HEK293 (cell line): ENCODE data around the gene PCBP3.

Source experiments
- CTCF ChIA-PET: fragments of 350-600 bp; formaldehyde crosslinking; extraction: SDS; loops from one replicate; lab custom pipeline; 2021; ENCODE audit warnings: antibody characterized with exemption; lab: Yijun Ruan, JAX
- POLR2A ChIA-PET: fragments of 300-600 bp; formaldehyde crosslinking; extraction: SDS; loops from one replicate; lab custom pipeline; 2020; ENCODE audit warnings: antibody characterized with exemption, inconsistent platforms; lab: Yijun Ruan, JAX
- H3K27ac ChIP-seq: fragments of 200-500 bp; sonication (Bioruptor generic); 2 replicates; pipeline ENCODE4 v1.5.1; 2014; ENCODE audit warnings: low read depth, low read length, control low read depth, inconsistent platforms; ENCODE audit errors: extremely low read depth
- H3K36me3 ChIP-seq, 2 experiments: fragments of 200-500 bp in 1 of 2; sonication (Bioruptor generic) in 1 of 2; 1 replicate in 1 of 2; 2 replicates in 1 of 2; pipeline ENCODE4 v1.5.1; 2014 to 2017; ENCODE audit warnings: inconsistent platforms in 2 of 2, low read length in 2 of 2; ENCODE audit not compliant: control insufficient read depth in 2 of 2, insufficient read depth in 1 of 2
- H3K4me1 ChIP-seq: fragments of 200-500 bp; sonication (Bioruptor generic); 2 replicates; pipeline ENCODE4 v1.5.1; 2014; ENCODE audit warnings: mild to moderate bottlenecking, low read length, inconsistent platforms; ENCODE audit not compliant: control insufficient read depth, insufficient read depth
- H3K4me3 ChIP-seq: 2 replicates; pipeline ENCODE4 v1.5.1; 2011; ENCODE audit warnings: low read depth, mild to moderate bottlenecking, control low read depth, low read length, moderate library complexity
- H3K9me3 ChIP-seq: fragments of 200-500 bp; sonication (Bioruptor generic); 2 replicates; pipeline ENCODE4 v1.5.1; 2014; ENCODE audit warnings: low read depth, low read length, inconsistent platforms; ENCODE audit not compliant: control insufficient read depth, insufficient read depth
- PRDM1 ChIP-seq: fragments of 450-650 bp; formaldehyde crosslinking; IDR thresholded peaks from 2 replicates; pipeline ENCODE4; 2016; ENCODE audit warnings: missing biosample characterization, missing genetic modification characterization
- SCRT1 ChIP-seq: fragments of 450-650 bp; formaldehyde crosslinking; IDR thresholded peaks from 2 replicates; pipeline ENCODE4 v1.5.1; 2016; ENCODE audit warnings: missing biosample characterization, missing genetic modification characterization, borderline replicate concordance
- ZBTB17 ChIP-seq: fragments of 450-650 bp; formaldehyde crosslinking; IDR thresholded peaks from 2 replicates; pipeline ENCODE4 v1.5.1; 2016; ENCODE audit warnings: missing biosample characterization, missing genetic modification characterization
- ZBTB44 ChIP-seq: fragments of 450-650 bp; IDR thresholded peaks from 2 replicates; pipeline ENCODE4 v1.5.1; 2018; ENCODE audit warnings: missing biosample characterization, mild to moderate bottlenecking, missing genetic modification characterization
- ZBTB48 ChIP-seq: fragments of 450-650 bp; formaldehyde crosslinking; IDR thresholded peaks from 2 replicates; pipeline ENCODE4 v1.5.1; 2016; ENCODE audit warnings: missing biosample characterization, missing genetic modification characterization
- ZEB2 ChIP-seq: fragments of 450-650 bp; formaldehyde crosslinking; IDR thresholded peaks from 2 replicates; pipeline ENCODE4 v1.5.1; 2016; ENCODE audit warnings: missing biosample characterization, missing genetic modification characterization
- ZNF174 ChIP-seq: fragments of 450-650 bp; formaldehyde crosslinking; IDR thresholded peaks from 2 replicates; pipeline ENCODE4 v1.5.0; 2017; ENCODE audit warnings: missing biosample characterization, mild to moderate bottlenecking, missing genetic modification characterization
- ZNF175 ChIP-seq: fragments of 450-650 bp; formaldehyde crosslinking; IDR thresholded peaks from 2 replicates; pipeline ENCODE4 v1.5.1; 2016; ENCODE audit warnings: missing biosample characterization, missing genetic modification characterization
- ZNF184 ChIP-seq: fragments of 450-650 bp; IDR thresholded peaks from 2 replicates; pipeline ENCODE4 v1.5.1; 2018; ENCODE audit warnings: missing biosample characterization, mild to moderate bottlenecking, missing genetic modification characterization
- ZNF24 ChIP-seq: fragments of 450-650 bp; formaldehyde crosslinking; IDR thresholded peaks from 2 replicates; pipeline ENCODE4 v1.5.1; 2016; ENCODE audit warnings: missing biosample characterization, missing genetic modification characterization
- ZNF280C ChIP-seq: fragments of 450-650 bp; formaldehyde crosslinking; IDR thresholded peaks from 2 replicates; pipeline ENCODE4 v1.5.1; 2016; ENCODE audit warnings: missing biosample characterization, missing genetic modification characterization
- ZNF350 ChIP-seq: fragments of 450-650 bp; formaldehyde crosslinking; IDR thresholded peaks from 2 replicates; pipeline ENCODE4 v1.5.0; 2017; ENCODE audit warnings: missing biosample characterization, mild to moderate bottlenecking, missing genetic modification characterization
- ZNF514 ChIP-seq: fragments of 450-650 bp; formaldehyde crosslinking; IDR thresholded peaks from 2 replicates; pipeline ENCODE4 v1.5.1; 2016; ENCODE audit warnings: missing biosample characterization, missing genetic modification characterization
- ZNF549 ChIP-seq: fragments of 450-650 bp; IDR thresholded peaks from 2 replicates; pipeline ENCODE4 v1.5.1; 2018; ENCODE audit warnings: missing biosample characterization, missing genetic modification characterization, mild to moderate bottlenecking, inconsistent platforms, moderate library complexity
- ZNF561 ChIP-seq: fragments of 450-650 bp; IDR thresholded peaks from 2 replicates; pipeline ENCODE4 v1.5.1; 2018; ENCODE audit warnings: missing biosample characterization, missing genetic modification characterization, borderline replicate concordance
- ZNF621 ChIP-seq: fragments of 450-650 bp; formaldehyde crosslinking; IDR thresholded peaks from 2 replicates; pipeline ENCODE4 v1.5.1; 2017; ENCODE audit warnings: missing biosample characterization, missing genetic modification characterization
- ZNF664 ChIP-seq: fragments of 450-650 bp; formaldehyde crosslinking; IDR thresholded peaks from 2 replicates; pipeline ENCODE4 v1.5.1; 2016; ENCODE audit warnings: missing biosample characterization, missing genetic modification characterization
- ZNF747 ChIP-seq: fragments of 450-650 bp; formaldehyde crosslinking; IDR thresholded peaks from 2 replicates; pipeline ENCODE4 v1.5.1; 2016; ENCODE audit warnings: missing biosample characterization, missing genetic modification characterization
- ZSCAN23 ChIP-seq: fragments of 450-650 bp; formaldehyde crosslinking; IDR thresholded peaks from 2 replicates; pipeline ENCODE4 v1.5.1; 2016; ENCODE audit warnings: missing biosample characterization, missing genetic modification characterization
- TF ChIP-seq, protein P1 (sequence below): fragments of 450-650 bp; formaldehyde crosslinking; IDR thresholded peaks from 2 replicates; pipeline ENCODE4 v1.5.1; 2017; ENCODE audit warnings: missing biosample characterization, missing genetic modification characterization
- TF ChIP-seq, protein P2 (sequence below): fragments of 450-650 bp; formaldehyde crosslinking; IDR thresholded peaks from 2 replicates; pipeline ENCODE4 v1.5.1; 2016; ENCODE audit warnings: missing biosample characterization, missing genetic modification characterization

Gene PCBP3

DNA sequence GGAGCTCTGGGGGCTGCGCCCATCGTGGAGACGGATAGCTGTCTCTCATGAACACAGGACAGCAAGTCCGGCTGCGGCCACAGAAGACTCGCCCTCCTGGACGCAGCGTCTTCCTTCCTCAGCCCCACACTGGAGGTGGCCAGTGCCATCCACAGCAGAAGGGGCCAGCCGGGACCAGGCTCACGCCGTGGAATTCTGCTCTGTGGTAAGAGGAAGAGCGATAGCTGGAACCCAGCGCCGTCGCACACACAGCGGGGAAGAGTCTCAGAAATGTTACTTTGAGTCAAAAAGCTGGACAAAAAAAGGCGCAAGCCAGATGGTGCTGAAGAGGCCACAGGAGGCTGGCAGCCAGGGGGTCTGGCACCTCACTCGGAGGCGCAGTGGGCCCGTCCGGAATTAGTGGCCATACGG is 224.2 kb downstream of the PCBP3 start:
- no peaks in the 10 kb centered on the region for H3K9me3 ChIP-seq
- no peaks in the 10 kb centered on the region for H3K36me3 ChIP-seq
- no peak overlapping the region for H3K27ac ChIP-seq
- ChIA-PET CTCF (interaction anchor here (1.4 kb wide), 1 partner anchor 13 kb away, joined by 5 read pairs; no protein-coding TSS in a partner anchor), POLR2A (no interaction called here)
- TF ChIP-seq ZNF621 (tag by site-specific recombination) (no peak), ZBTB48 (tag by site-specific recombination) (no peak), SCRT1 (tag by site-specific recombination) (no peak), ZEB2 (tag by site-specific recombination) (no peak), ZNF747 (tag by site-specific recombination) (no peak), ZBTB44 (tag by site-specific recombination) (no peak)
- TF ChIP-seq, protein P1, sequence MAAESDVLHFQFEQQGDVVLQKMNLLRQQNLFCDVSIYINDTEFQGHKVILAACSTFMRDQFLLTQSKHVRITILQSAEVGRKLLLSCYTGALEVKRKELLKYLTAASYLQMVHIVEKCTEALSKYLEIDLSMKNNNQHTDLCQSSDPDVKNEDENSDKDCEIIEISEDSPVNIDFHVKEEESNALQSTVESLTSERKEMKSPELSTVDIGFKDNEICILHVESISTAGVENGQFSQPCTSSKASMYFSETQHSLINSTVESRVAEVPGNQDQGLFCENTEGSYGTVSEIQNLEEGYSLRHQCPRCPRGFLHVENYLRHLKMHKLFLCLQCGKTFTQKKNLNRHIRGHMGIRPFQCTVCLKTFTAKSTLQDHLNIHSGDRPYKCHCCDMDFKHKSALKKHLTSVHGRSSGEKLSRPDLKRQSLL (tag by site-specific recombination), result no peak
- TF ChIP-seq, protein P2, sequence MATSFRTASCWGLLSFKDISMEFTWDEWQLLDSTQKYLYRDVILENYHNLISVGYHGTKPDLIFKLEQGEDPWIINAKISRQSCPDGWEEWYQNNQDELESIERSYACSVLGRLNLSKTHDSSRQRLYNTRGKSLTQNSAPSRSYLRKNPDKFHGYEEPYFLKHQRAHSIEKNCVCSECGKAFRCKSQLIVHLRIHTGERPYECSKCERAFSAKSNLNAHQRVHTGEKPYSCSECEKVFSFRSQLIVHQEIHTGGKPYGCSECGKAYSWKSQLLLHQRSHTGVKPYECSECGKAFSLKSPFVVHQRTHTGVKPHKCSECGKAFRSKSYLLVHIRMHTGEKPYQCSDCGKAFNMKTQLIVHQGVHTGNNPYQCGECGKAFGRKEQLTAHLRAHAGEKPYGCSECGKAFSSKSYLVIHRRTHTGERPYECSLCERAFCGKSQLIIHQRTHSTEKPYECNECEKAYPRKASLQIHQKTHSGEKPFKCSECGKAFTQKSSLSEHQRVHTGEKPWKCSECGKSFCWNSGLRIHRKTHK (tag by site-specific recombination), result no peak
- no peaks in the 10 kb centered on the region for H3K4me1 ChIP-seq
- no peak overlapping the region for H3K4me3 ChIP-seq

GRCh38 chr21:45868086-45868485 is 224.6 kb downstream of the PCBP3 start:
- ChIA-PET POLR2A (no interaction called here), CTCF (interaction anchor here (1.3 to 1.4 kb wide), 2 partner anchors 13 to 14 kb away, joined by 5 to 10 read pairs; no protein-coding TSS in a partner anchor)
- H3K9me3 ChIP-seq, result no peaks in the 10 kb centered on the region
- H3K27ac ChIP-seq, result no peak overlapping the region
- TF ChIP-seq ZNF514 (tag by site-specific recombination), result no peak
- no peak for TF ChIP-seq ZNF280C
- TF ChIP-seq ZSCAN23 (tag by site-specific recombination), result no peak
- no peaks in the 10 kb centered on the region for H3K36me3 ChIP-seq
- no peaks in the 10 kb centered on the region for H3K4me1 ChIP-seq
- no peak overlapping the region for H3K4me3 ChIP-seq

DNA sequence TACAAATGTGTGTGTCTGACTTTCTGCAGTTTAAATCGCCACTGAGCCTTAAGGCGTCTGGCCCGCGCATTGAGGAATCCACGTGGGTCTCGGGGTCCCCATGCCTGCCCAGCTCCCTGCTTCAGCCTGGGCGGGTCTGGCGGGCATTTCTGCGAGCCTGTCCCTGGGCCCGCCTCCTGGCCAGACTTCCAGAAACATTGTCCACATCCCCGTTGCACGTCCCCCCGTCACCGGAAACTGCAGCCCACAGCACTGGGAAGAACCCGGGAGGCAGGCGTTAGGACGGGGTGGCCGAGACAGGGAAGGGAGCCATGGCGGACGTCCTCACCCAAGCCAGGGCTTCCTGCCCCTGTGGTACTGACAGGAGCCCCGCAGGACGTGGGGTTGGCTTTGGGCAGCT is 225.0 kb downstream of the PCBP3 start:
- H3K4me1 ChIP-seq, result no peaks in the 10 kb centered on the region
- H3K36me3 ChIP-seq, result no peaks in the 10 kb centered on the region
- H3K27ac ChIP-seq, result no peak overlapping the region
- no peak for TF ChIP-seq ZNF350
- TF ChIP-seq ZNF184 (tag by site-specific recombination), result no peak
- no peak for TF ChIP-seq ZNF175 (tag by site-specific recombination)
- no peak for TF ChIP-seq ZNF174
- no peak for TF ChIP-seq ZNF24 (tag by site-specific recombination)
- no peak for TF ChIP-seq PRDM1
- no peak for TF ChIP-seq ZBTB17
- TF ChIP-seq ZNF664 (tag by site-specific recombination), result no peak
- TF ChIP-seq ZNF561 (tag by site-specific recombination), result no peak
- TF ChIP-seq ZNF549 (tag by site-specific recombination), result no peak
- H3K9me3 ChIP-seq, result no peaks in the 10 kb centered on the region
- CTCF ChIA-PET, result interaction anchor here (1.0 to 1.3 kb wide), 2 partner anchors 11 to 13 kb away, joined by 4 to 10 read pairs; no protein-coding TSS in a partner anchor
- POLR2A ChIA-PET, result no interaction called here
- no peak overlapping the region for H3K4me3 ChIP-seq
